Fibroblast of lung (primary cell): ENCODE data around the gene ARHGEF4. TPM values are rescaled to one million over a fixed set of nuclear protein-coding genes. Genes with fewer than 3 reads are reported as not detected.

ENCODE experiments used
- DNase-seq, 2 donors: peaks; one replicate each; pipeline versions ENCODE4 v3.0.0 to v3.0.0-alpha.2; 2010; ENCODE audit warnings: low read depth in 2 of 2
- H2AFZ ChIP-seq: 2 replicates; pipeline ENCODE4 v1.5.1; 2012; ENCODE audit warnings: low read length, control low read depth, inconsistent platforms
- H3K27ac ChIP-seq: 2 replicates; pipeline ENCODE4 v1.5.1; 2011; ENCODE audit warnings: low read length, control low read depth; ENCODE audit not compliant: insufficient read depth
- H3K27me3 ChIP-seq: 2 replicates; pipeline ENCODE4 v1.5.1; 2011; ENCODE audit warnings: mild to moderate bottlenecking, low read length; ENCODE audit not compliant: control insufficient read depth, insufficient read depth
- H3K36me3 ChIP-seq: 2 replicates; pipeline ENCODE4 v1.5.1; 2011; ENCODE audit warnings: low read length; ENCODE audit not compliant: control insufficient read depth, insufficient read depth
- H3K4me1 ChIP-seq: 2 replicates; pipeline ENCODE4 v1.5.1; 2011; ENCODE audit warnings: low read length; ENCODE audit not compliant: control insufficient read depth, insufficient read depth; ENCODE audit errors: extremely low read depth
- H3K4me2 ChIP-seq: 2 replicates; pipeline ENCODE4 v1.5.1; 2011; ENCODE audit warnings: low read length, control low read depth; ENCODE audit not compliant: insufficient read depth; ENCODE audit errors: extremely low read depth
- H3K4me3 ChIP-seq, 4 experiments: fragments of 200-600 bp in 1 of 4; sonication (generic) in 1 of 4; replicated peaks in 1 of 4; 2 replicates each; pipeline ENCODE4 v1.5.1; 2011 to 2016; ENCODE audit warnings: low read length in 4 of 4, low read depth in 3 of 4, mild to moderate bottlenecking in 3 of 4, control low read depth in 2 of 4, inconsistent platforms in 1 of 4, mixed read lengths in 1 of 4; ENCODE audit not compliant: insufficient read depth in 1 of 4; ENCODE audit errors: control extremely low read depth in 1 of 4
- H3K79me2 ChIP-seq: 2 replicates; pipeline ENCODE4 v1.5.1; 2012; ENCODE audit warnings: mild to moderate bottlenecking, low read length, inconsistent platforms; ENCODE audit not compliant: control insufficient read depth, insufficient read depth
- H3K9ac ChIP-seq: 2 replicates; pipeline ENCODE4 v1.5.1; 2011; ENCODE audit warnings: mild to moderate bottlenecking, low read length, control low read depth; ENCODE audit not compliant: insufficient read depth
- H3K9me3 ChIP-seq: 2 replicates; pipeline ENCODE4 v1.5.1; 2012; ENCODE audit warnings: low read depth, low read length; ENCODE audit not compliant: control insufficient read depth, insufficient read depth
- H4K20me1 ChIP-seq: 2 replicates; pipeline ENCODE4 v1.5.1; 2011; ENCODE audit warnings: low read length; ENCODE audit not compliant: control insufficient read depth, insufficient read depth; ENCODE audit errors: extremely low read depth
- CTCF ChIP-seq, 2 donors: IDR thresholded peaks in 1 of 2; conservative IDR thresholded peaks in 1 of 2; 1 replicate in 1 of 2; 2 replicates in 1 of 2; pipeline ENCODE4 v1.5.1; 2011 to 2012; ENCODE audit warnings: low read length in 2 of 2, control low read depth in 1 of 2, inconsistent platforms in 1 of 2, low read depth in 1 of 2, mild to moderate bottlenecking in 1 of 2
- EZH2 ChIP-seq: IDR thresholded peaks from 2 replicates; pipeline ENCODE4 v1.5.1; 2012; ENCODE audit warnings: low read length, control low read depth, mild to moderate bottlenecking; ENCODE audit errors: missing control alignments
- polyA plus RNA-seq, 2 donors: library from polyadenylated mRNA; depleted of rRNA in 1 of 2; stranded (reverse) in 1 of 2; unstranded in 1 of 2; fragments of >200 nt; gene quantifications; 2 replicates each; pipeline ENCODE4 v1.2.1, GENCODE V29; 2011 to 2012; ENCODE audit warnings: missing spikeins in 1 of 2
- total RNA-seq: library from RNA; depleted of rRNA; stranded (reverse); fragments of >200 nt; gene quantifications from 2 replicates; pipeline ENCODE4 v1.2.1, GENCODE V29; 2014

The ARHGEF4 gene
- total and polyA plus RNA-seq, 2 donors (not counting 1 experiment from before 2014, with no cell fraction given), result 0.05 to 0.83 TPM

- Histone ChIP-seq H3K4me3 (no peak overlapping the region), H3K27ac (no peak overlapping the region), H3K36me3 (no peaks in the 10 kb centered on the region), H3K9me3 (no peaks in the 10 kb centered on the region), H2AFZ (no peak overlapping the region), H3K4me1 (no peaks in the 10 kb centered on the region), H3K79me2 (no peaks in the 10 kb centered on the region), H3K27me3 (no peaks in the 10 kb centered on the region), H3K9ac (no peak overlapping the region), H4K20me1 (no peaks in the 10 kb centered on the region), H3K4me2 (no peak overlapping the region)
- no peak for DNase-seq
- TF ChIP-seq CTCF (conservative IDR thresholded peaks at IDR 0.05 in 1 of 2, IDR thresholded peaks at IDR 0.05 in 1 of 2; ENCODE audit: low read depth in 1 of 2, low read length in 2 of 2) (no peak), EZH2 (no peak)
These were observed 75.8 kb downstream of the ARHGEF4 start for GRCh38 chr2:130912471-130912870.

GRCh38 chr2:130913891-130914290 lies 77.2 kb downstream of the ARHGEF4 start:
- Histone ChIP-seq H3K27me3 (no peaks in the 10 kb centered on the region), H3K9me3 (no peaks in the 10 kb centered on the region), H3K27ac (no peak overlapping the region), H3K36me3 (no peaks in the 10 kb centered on the region), H4K20me1 (no peaks in the 10 kb centered on the region), H3K4me2 (no peak overlapping the region), H3K79me2 (no peaks in the 10 kb centered on the region), H3K4me1 (no peaks in the 10 kb centered on the region), H2AFZ (no peak overlapping the region), H3K9ac (no peak overlapping the region), H3K4me3 (no peak overlapping the region)
- TF ChIP-seq EZH2 (no peak), CTCF (conservative IDR thresholded peaks at IDR 0.05 in 1 of 2, IDR thresholded peaks at IDR 0.05 in 1 of 2; ENCODE audit: low read depth in 1 of 2, low read length in 2 of 2) (no peak)
- no peak for DNase-seq

- Histone ChIP-seq H3K4me1 (no peaks in the 10 kb centered on the region), H4K20me1 (no peaks in the 10 kb centered on the region), H3K27me3 (no peaks in the 10 kb centered on the region), H3K4me2 (no peak overlapping the region), H3K4me3 (no peak overlapping the region), H3K9me3 (no peaks in the 10 kb centered on the region), H3K79me2 (no peaks in the 10 kb centered on the region), H3K9ac (no peak overlapping the region), H3K27ac (no peak overlapping the region), H2AFZ (no peak overlapping the region), H3K36me3 (no peaks in the 10 kb centered on the region)
- DNase-seq, result no peak
- TF ChIP-seq CTCF (conservative IDR thresholded peaks at IDR 0.05 in 1 of 2, IDR thresholded peaks at IDR 0.05 in 1 of 2; ENCODE audit: low read depth in 1 of 2, low read length in 2 of 2), result no peak
- TF ChIP-seq EZH2, result no peak
These were observed 78.4 kb downstream of the ARHGEF4 start for GRCh38 chr2:130915149-130915548.
